ENCODE data around the gene RGMA.

RGMA gene

DNA sequence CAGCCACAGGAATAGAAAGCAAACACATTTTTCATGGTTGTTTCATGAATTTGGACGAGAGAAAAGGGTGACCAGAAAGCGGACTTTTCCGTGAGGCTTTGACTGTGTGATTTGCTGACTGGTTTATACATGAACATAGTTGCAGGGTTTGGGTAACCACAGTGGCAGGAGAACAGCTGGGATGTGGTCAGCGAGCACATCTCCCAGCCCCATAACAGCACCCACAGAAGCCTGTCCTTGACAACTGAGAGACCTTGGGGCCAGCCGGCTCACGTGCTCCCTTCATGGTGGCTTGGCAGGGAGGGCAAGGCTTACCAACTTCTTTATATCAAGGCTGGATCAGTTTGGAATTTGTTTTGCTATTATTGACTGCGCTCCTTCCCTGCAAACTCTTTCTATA lies 13.2 kb upstream of the RGMA start:
- DNase-seq (ENCODE audit: low read depth in 2 of 3, low spot score in 2 of 3): no peak

DNA sequence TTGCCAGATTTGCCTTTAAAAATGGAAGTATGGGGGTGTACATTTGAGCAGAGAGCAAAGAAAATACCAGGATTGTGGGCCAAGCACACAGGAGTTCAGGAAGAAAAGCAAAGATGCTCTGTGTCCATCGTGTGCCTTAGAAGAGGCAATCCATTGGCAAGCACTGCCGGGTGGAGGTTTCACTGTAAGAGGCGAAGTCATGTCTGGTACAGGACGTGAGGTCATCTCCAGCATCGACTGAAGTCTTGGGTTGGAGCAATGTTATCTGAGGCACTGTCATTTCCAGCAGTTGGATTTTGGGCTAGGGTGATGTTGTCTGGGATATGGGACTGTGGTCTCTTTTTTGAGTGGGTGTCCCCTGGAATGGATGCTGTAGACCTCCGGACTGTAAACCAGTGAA lies 4.8 kb upstream of the RGMA start:
- DNase-seq (ENCODE audit: low read depth in 2 of 3, low spot score in 2 of 3): no peak

DNA sequence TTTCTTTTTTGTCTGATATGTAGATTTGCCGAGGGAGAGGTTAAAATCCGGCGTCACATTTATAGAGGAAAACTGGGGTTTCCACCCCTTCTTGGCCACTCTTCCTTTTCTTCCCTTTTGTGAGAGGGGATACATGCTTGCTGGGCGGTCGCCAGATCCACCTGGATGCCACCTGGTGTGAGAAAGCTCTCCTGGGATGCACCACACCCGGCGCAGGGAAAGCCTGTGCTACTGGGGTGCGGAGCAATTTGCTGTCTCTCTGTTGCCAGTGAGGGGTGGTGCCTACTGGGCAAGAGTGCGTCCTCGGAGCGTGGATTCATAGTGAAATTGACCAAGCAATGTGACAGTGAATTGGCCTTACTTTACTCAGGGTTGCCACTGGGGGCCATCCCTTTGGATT lies 2.5 kb upstream of the RGMA start:
- no peak for DNase-seq (ENCODE audit: low read depth in 2 of 3, low spot score in 2 of 3)

DNA sequence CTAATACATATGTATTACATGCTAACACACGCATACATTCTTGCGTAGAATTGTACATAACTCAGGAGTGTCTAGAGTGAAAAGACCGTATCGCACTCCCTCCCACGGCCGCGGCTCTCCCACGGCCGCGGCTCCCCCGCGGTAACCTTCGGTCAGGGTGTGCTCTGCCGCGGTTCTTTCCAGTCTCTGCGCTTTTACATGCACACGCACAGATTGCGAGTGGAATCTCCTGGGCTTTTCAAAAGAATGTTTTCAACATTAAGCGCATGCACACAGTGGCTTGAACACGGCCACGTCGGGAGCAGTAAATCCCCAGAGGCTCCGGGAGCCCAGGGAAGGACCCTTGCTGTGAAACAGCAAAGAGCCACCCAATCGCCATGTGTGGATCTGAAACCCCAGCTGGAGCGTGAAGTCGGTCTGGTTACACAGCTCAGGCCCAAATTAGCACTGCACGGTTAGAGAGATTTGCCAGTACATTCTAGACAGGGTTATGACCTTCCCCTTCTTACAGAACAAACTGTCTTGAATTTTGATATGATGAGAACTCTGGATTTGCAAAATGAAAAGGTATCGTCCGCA lies 805 bp upstream of the RGMA start:
- DNase-seq (ENCODE audit: low read depth in 2 of 3, low spot score in 2 of 3): no peak

DNA sequence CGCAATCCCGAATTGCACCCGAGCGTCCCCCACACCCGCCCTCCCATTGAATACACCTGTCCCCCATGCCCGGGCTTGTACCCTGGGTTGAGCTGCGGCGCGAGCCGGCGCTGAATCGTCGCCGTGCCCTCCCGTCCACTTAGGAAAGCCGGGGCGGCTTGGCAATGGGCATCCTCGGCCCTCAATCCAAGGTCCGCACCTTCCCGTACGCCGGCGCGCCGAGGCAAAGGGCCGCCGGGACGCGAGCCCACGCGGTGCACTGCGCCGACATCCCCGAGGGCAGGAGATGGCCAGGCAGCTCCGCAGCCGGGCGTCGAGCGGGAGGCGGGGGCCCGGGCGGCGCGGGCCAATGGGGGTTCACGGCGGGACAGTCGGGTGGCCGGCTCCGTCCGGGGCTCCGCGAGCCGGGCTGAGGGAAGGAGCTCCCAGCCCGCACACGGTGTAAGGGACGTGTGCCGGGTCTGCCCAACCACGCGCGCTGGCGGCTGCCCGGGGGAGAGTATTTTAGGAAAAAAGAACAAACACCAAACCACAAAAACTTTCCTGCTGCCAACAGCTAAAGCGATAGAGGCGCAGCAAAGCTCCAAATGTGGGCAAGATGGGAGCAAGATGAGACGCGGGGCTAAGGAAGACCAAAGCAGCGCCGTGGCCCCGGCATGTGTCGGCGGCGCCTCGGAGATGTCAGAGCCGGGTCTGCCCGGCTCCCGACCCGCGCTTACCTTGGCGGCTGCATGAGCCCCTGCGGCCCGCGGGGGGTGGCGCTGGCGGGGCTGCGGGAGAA lies 621 bp downstream of the RGMA start:
- no peak for DNase-seq (ENCODE audit: low read depth in 2 of 3, low spot score in 2 of 3)

DNA sequence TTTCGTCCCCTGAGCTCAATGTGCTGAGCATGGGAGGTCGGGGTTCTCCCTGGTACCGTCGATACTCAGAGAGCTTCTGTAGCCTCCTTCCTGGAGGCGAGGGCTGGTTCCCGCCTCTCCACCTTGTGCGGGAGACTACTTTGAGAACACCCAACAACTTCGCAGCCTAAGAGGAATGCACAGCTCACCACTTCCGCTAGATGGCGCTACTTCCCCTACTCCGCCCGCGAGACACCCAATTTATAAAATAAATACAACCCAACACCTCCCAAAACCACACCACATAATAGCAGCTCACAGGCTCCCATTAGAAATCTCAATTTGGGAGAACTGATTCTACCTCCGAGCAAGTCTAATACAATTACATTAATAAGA lies 1.2 kb downstream of the RGMA start:
- DNase-seq (ENCODE audit: low read depth in 2 of 3, low spot score in 2 of 3): peak; percentile 23 to 46 (median 43)

DNA sequence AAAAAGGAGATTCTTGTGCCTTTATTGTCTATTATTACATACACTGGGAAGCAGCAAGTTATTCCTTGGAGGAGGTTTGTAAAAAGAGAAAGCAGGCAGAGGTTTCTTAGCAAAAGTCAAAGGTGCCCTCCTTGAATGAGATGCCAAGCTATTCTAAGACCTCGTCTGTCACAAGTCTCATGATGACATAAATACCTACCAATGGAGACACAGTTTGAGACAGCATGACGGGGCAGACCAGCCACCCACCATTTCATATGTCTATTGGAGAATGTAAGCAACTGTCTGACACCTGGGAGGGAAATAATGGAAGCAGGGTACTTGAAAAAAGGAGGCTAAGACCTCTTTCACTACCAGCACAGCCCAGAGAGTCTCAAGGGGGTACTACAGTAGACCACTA lies 2.2 kb downstream of the RGMA start:
- no peak for DNase-seq (ENCODE audit: low read depth in 2 of 3, low spot score in 2 of 3)

DNA sequence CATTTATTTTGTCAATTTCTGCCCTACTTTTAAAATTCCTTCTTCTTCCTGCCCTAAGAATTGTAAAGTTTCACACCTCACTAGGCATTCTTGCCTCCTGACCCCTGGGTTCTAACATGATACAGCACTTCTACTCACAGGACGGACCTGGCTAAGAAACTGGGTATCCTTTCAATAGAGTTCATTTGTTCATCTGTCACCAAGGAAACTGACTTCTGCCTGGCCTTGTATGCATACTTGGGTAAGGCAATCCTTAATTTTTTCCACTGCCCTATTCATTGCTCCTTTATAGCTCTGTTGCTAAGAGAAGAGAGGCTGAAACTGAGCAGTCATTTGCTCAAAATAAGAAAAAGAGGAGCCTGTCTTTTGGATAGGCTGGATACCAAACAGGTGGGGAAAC lies 3.3 kb downstream of the RGMA start:
- DNase-seq (ENCODE audit: low read depth in 2 of 3, low spot score in 2 of 3): no peak

DNA sequence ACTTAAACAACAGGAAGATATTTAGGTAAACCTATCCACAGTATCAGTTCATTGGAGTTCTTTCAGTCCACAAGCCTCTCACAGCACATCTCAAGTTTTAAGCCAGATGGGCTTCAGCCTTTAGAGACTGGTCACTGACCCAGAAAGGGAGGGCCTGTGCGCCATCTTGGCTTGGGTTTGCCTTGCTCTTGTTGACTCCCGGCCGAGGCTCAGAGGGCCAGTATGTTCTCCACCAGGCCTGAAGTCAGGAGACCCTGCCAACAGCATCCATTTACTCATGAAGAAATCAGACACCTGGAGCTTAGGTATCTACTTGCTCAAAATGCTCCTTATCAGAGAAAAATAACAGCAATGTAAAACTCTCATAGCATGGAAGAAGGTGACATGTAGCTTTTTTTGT lies 6.2 kb downstream of the RGMA start:
- DNase-seq (ENCODE audit: low read depth in 2 of 3, low spot score in 2 of 3): no peak

DNA sequence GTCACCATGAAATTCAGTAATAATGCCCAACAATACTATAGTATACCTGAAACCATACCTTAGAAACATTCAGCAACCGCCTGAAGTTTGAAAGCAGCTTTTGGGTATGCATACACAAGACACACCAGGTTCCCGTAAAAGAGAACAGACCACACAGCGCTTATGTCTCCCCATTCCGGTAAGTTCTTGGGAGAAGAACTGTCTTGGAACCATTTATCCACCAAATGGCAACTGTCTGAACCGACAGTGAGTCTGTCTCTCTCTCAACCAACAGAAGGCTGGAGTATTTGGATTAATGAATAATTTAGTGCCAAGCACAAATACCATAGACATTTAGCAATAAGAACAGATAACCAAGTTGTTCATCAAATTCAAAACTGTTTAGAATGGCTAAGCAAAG lies 7.6 kb downstream of the RGMA start:
- no peak for DNase-seq (ENCODE audit: low read depth in 2 of 3, low spot score in 2 of 3)

DNA sequence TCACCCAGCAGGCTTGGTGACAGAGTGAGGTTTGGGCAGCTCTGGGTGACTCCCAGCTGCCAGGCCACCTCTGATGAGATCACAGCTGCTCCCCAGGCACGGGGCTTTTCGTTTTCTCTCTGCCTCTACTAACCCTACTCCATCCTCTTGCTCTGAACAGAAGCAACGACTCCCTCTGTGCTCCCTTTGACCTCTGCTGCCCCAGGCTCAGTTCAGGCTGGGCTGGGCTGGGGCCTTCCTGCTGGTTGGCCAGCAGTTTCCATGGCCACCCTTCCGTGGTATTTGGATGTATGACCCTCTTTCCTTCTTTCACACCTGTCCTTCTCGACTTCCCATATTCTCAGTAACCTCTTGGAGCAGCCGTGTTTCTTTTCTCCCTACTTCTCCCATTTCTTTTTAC lies 8.6 kb downstream of the RGMA start:
- DNase-seq (ENCODE audit: low read depth in 2 of 3, low spot score in 2 of 3): no peak

DNA sequence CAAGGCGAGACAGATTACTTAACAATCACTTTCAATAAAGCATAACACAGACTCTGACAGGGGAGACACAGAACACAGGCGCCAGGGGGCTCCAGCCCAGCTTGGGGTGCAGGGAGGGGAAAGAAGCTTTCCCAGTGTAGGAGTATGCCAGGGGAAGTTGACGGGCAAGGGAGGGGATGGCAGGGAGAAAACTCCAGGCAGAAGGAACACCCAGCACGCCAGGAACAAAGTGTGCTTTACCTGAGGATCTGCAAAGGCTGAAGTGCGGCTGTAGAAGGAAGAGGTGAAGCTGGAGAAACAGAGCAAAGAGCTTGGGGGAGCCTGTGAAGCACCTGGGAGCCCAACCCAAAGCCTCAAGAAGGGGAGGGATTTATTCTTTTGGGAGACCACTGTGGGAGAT lies 12.1 kb downstream of the RGMA start:
- DNase-seq (ENCODE audit: low read depth in 2 of 3, low spot score in 2 of 3): no peak

DNA sequence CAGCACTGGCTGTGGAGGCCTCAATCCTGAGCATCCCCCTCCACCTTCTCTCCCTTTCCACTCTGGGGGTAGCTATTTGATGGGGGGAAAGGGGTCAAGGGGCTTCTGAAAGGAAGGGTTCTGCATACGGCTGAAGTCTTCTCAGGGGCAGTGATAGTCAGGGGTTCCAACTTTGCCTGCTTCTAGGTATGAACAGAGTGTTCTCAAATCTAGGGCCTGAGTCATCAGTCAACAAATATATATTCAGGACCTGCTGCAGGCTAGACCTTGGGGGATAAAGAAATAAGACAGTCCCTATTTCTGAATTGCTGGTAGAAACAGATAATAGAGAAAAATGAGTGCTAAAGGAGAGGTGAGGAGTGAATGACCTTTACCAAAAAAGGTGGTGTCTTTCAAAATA lies 12.8 kb downstream of the RGMA start:
- no peak for DNase-seq (ENCODE audit: low read depth in 2 of 3, low spot score in 2 of 3)

DNA sequence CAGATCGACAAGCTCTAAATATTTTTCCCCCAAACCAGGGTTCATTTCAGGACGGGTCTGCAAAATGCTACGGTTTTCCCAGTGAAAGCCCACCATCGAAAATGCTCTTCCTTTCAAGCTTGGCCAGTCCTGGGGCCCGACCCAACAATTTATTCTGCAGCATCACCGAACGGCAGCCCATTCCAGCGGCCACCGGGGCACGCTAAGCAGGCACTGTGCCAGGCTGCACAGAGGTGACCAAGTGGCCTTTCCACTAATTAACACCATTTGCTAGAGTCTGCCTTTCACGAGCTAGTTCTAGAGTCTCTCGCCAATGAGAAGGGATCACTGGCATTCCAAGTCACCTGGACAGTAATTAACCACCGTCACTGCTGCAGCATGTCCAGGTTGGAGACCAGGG lies 14.4 kb downstream of the RGMA start:
- no peak for DNase-seq (ENCODE audit: low read depth in 2 of 3, low spot score in 2 of 3)

DNA sequence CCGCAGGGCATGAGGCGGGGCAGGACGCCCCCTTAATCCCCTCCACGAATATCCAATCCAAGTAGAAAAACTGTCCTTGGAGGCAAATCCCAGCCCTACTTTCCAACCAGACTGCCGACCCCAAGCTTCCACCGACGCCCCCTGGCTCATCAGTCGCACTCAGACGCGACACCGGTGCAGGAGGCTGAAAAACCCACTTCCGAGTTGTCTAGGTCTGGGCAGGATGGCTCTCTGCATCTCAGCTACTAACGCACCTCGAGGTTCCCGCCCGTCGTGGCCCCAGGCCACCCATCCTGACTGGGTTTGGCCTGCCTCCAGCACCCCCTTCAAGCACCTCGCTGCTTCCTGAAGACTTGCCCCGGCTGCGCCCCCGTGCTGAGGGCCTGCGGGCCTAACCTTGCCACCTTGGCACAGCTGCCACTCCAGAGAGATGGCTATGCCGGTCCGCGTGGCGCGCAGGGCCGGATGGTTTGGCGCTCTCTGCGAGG lies 15.5 kb downstream of the RGMA start:
- DNase-seq (ENCODE audit: low read depth in 2 of 3, low spot score in 2 of 3): no peak

DNA sequence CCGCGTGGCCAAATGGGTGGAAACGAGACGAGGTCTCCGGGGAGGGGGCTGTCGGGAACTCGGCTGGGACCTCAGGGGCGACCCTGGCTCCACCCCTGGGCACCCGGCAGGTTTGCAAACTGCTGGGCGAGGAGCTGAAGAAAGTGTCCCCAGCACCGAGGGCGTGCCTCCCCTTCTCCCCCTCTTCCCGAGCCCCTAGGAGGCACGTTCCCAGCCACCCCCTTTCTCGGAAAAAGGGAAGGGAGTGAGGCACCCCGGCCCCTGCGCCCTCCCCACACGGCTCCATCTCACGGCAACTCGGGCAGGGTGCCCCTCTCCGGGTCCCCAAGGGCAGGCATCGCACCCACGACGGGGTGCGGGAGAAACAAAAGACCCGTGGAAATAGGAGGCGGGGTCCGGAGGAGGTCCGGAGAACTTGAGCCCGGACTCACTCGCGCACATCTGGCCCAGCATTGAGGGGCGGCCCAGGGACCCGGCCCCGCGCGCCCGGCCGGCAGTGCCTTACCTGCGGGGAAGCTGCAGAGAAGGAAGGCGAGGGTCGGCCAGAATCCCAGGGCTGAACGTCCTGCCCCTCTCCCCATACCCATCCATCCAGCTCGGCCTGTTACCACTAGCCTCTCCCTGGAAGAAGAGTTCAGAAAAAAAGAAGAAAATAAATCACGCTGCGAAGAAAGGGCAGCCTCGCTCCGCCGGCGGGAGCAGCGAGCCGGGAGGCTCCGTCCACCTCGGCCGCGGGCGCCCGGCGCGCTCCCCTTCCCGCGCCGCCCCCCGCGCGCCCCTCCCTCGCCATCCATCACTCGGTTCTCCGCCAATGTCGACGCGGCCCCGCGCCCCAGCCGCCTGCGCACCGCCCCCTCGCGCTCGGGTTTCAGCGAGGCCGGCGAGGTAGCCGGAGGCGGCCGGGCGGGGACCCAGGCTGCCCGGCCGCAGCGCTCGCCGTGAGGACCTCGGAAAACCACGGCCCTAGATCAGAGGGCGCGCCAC lies 16.3 kb downstream of the RGMA start:
- DNase-seq (ENCODE audit: low read depth in 2 of 3, low spot score in 2 of 3): no peak

DNA sequence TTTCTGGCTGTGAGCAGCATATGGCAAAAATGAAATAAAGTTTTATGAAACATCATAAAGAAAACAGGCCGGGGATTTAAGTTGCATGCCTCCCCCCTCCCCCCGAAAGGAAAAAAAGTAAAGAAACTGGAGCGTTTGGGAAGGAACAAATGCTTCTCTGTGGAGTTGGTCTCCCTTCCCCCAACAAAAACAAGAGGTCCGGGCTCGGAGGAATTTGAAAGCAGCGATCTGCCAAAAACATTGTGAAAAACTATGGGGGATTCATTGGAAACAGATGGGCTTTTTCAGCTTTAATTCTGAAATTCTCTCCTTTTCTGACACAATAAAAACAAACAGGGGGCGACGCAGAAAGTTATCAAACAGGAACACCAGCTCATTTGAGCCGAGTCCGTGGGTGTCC lies 17.0 kb downstream of the RGMA start:
- no peak for DNase-seq (ENCODE audit: low read depth in 2 of 3, low spot score in 2 of 3)

DNA sequence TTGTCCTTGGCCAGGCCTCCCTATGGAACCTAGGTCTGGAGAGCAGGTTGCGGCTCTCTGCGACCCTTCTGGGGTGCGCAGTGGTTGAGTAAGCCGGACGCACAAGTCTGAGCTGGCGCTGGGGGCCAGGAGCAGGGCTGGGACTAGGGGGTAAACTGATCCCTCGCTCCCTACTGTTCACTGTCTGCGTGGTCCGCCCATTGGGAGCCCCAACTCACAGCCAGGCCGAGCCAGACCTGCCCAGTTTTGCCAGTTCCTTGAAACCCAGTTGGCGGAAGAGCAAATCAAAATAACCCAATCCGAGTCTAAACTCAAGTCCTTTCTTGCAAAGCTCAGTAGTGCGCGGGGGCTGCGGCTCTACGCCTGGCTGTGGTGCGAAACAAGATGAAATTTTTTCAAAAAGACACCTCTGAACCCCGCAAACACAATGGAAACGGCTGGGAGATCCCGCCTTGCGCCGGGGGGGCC lies 17.5 kb downstream of the RGMA start:
- no peak for DNase-seq (ENCODE audit: low read depth in 2 of 3, low spot score in 2 of 3)

DNA sequence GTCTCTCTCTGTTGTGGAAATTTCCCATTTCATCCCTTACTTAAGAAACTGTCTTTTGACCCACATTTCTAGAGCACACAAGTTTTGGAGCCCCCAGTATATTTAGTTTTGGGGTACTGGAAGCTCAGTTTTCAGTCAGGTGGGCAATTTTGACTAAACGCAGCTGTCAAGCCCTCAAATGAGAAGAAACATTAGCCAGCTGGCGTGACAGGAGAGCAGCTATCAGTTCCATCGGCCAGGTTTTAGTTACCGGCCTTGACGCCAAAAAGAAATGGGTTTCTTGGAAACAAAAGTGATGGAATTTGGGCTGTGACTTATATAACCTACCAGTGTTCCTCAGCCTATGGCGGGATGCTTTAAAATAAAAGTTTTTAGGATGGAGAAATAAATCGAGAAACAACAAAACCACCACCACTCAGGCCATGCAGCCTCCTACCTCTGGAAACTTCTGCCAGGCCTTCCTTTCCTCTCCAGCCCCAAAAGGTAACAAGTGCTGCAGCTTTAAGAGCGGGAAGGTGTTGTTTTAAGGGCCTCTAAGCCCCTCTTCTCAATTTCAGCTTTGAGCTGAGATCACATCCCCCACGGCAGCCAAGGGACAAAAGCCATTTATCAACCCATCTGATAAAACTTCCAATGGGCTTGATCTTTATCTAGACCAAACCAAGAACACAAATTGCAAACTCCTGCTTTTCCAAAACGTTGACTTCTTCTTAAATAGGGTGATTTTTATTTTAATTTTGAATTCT lies 18.3 kb downstream of the RGMA start:
- DNase-seq (ENCODE audit: low read depth in 2 of 3, low spot score in 2 of 3): no peak

DNA sequence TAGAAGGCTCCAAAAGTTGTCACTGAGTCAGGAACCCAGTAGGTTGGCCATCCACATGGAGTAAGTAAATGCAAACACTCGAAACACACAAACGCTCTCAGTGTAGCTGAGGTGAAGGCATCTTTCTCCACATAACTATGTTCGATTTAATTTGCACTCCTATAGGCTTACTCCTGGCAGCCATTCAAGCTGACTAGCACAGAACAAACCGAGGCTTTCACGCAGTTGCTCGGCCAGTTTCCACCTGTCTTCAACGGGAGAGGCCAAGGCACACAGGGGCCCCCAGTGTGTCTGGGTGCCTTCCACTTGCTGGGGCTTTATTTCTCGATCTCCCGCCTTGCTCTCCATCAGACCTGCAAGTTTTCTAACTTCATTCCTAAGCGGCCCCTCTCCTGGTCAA lies 18.9 kb downstream of the RGMA start:
- DNase-seq (ENCODE audit: low read depth in 2 of 3, low spot score in 2 of 3): no peak

DNA sequence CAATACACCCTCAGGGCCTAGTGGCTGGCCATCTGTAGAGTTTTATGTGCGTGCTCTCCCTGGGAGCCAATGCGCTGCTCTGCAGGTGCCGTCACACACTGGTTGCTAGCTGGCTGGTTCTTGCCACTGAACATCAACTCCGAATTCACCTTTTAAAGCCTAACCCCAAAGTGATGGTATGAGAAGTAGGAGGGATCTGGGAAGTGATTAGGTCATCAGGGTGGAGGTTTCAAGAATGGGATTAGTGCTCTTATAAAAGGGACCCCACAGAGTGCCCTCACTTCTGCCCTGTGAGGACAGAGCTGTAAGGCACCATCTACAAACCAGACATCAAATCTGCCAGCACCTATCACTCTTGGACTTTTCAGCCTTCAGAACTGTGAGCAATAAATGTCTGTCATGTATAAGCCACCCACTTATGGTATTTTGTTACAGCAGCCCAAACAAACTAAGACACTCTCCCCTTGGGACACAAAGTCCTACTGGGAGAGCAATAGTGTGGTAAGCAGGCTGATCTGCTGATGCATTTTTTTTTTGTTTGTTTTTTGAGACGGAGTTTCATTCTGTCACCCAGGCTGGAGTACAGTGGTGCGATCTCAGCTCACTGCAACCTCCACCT lies 20.3 kb downstream of the RGMA start:
- DNase-seq (ENCODE audit: low read depth in 2 of 3, low spot score in 2 of 3): no peak
